ENCODE data around the gene IL26. TPM values are rescaled to one million over a fixed set of nuclear protein-coding genes. Genes with fewer than 3 reads are reported as not detected.

Gene IL26
- polyA plus RNA-seq, 1 donor (not counting 4 experiments of a cell fraction or from before 2014, with no cell fraction given): not detected

DNA sequence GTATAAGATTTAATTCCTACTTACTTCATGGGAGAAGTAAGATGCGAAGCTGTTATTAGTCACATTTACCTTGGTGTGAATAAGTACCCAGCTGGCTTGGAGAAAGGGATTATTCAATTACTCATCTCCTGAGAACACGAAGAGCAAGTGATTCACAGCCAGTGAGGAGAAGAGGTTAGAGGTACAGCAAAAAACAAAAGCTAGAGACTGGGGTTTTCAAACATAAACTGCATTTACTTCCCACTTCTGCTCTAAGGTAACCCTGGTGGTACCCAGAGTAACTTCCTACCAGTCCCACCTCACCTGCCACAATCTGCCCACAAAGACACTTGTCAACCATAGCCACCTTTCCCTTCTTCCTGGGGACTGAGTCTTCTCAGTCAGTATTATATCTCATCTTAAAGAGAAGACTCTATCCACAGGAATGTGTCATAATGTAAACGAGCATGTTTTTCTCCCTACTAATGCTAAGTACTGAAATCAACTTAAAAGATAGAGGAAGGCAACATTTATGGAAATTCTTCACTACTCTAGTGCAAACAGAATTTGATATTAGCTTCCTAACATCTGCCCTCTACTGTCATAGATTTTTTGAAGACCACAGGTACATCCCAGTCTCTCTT lies 33.8 kb upstream of the IL26 start:
- DNase-seq (ENCODE audit: low read depth, low spot score) (peak; percentile 60), FAIRE-seq (peak; percentile 95)
- Histone ChIP-seq H3K9me1 (ENCODE audit: control insufficient read depth, extremely low read depth, insufficient read depth, low read length) (no peaks in the 10 kb centered on the region), H3K36me3 (ENCODE audit: control insufficient read depth in 2 of 2, extremely low read depth in 1 of 2, insufficient read depth in 2 of 2, low read length in 2 of 2) (no peaks in the 10 kb centered on the region), H3K9ac (ENCODE audit: control insufficient read depth, extremely low read depth, insufficient read depth, low read length) (peak overlapping the region; percentile 78), H3K27me3 (ENCODE audit: control insufficient read depth, extremely low read depth, insufficient read depth, low read length) (no peaks in the 10 kb centered on the region), H3K4me2 (ENCODE audit: control insufficient read depth, extremely low read depth, insufficient read depth, low read depth, low read length) (peak overlapping the region; percentile 96), H4K20me1 (ENCODE audit: control insufficient read depth, extremely low read depth, insufficient read depth, low read length) (no peaks in the 10 kb centered on the region), H3K79me2 (ENCODE audit: control insufficient read depth, insufficient read depth, low read length) (no peaks in the 10 kb centered on the region), H3K27ac (ENCODE audit: control insufficient read depth, insufficient read depth, low read length) (peak overlapping the region; percentile 96), H2AFZ (ENCODE audit: control insufficient read depth, low read length) (peak overlapping the region; percentile 91), H3K9me3 (ENCODE audit: control insufficient read depth, low read depth, low read length) (no peaks in the 10 kb centered on the region), H3K4me3 (ENCODE audit: control insufficient read depth in 2 of 3, extremely low read depth in 1 of 3, insufficient read depth in 2 of 3, low read depth in 1 of 3, low read length in 3 of 3) (peak overlapping the region in 2 of 3 experiments; percentile 24 to 44), H3K4me1 (ENCODE audit: control insufficient read depth, extremely low read depth, insufficient read depth, low read length) (peaks cover 22% of the 10 kb centered on the region)
- TF ChIP-seq, protein P1, sequence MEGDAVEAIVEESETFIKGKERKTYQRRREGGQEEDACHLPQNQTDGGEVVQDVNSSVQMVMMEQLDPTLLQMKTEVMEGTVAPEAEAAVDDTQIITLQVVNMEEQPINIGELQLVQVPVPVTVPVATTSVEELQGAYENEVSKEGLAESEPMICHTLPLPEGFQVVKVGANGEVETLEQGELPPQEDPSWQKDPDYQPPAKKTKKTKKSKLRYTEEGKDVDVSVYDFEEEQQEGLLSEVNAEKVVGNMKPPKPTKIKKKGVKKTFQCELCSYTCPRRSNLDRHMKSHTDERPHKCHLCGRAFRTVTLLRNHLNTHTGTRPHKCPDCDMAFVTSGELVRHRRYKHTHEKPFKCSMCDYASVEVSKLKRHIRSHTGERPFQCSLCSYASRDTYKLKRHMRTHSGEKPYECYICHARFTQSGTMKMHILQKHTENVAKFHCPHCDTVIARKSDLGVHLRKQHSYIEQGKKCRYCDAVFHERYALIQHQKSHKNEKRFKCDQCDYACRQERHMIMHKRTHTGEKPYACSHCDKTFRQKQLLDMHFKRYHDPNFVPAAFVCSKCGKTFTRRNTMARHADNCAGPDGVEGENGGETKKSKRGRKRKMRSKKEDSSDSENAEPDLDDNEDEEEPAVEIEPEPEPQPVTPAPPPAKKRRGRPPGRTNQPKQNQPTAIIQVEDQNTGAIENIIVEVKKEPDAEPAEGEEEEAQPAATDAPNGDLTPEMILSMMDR (optimal IDR thresholded peaks at IDR 0.05 in 1 of 3, IDR thresholded peaks at IDR 0.05 in 1 of 3, conservative IDR thresholded peaks at IDR 0.05 in 1 of 3; ENCODE audit: extremely low read depth in 1 of 3, insufficient read depth in 2 of 3, low read length in 3 of 3): no peak
- no peak for TF ChIP-seq EZH2 (IDR thresholded peaks at IDR 0.05; ENCODE audit: low read length)
- dilution Hi-C loops (cut with MboI; ENCODE audit: extremely low pct_ligation_motif_present, low sequenced_read_pairs): no loop called here

DNA sequence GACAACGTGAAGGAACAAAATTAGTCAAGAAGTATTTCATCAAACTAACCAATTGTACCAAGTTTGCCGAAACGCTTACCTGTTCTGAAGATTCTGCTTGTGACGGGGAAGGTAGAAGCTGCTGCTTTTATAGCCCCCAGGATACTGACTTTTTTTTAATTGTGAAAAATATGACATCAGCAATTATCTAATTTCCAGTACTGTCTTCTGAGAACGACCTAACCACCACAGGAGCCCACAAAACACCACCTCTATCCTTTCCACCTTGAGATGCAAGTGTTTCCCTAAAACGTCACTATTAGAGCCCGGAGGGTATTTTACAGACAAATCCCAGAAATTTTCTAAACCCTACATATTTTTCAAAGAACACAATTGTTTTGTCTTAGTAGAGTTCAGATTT lies 27.9 kb upstream of the IL26 start, which contains the start of gene IL22:
Gene IL22, minus strand, starts transcription at position 101 of the 400 bp plus-strand sequence. CDS start 156 bp downstream, outside the sequence.
- dilution Hi-C loops (cut with MboI; ENCODE audit: extremely low pct_ligation_motif_present, low sequenced_read_pairs): no loop called here

More for the DNA sequence above, 27.9 kb upstream of the IL26 start, which contains the start of gene IL22:
- no peaks in the 10 kb centered on the region for H4K20me1 ChIP-seq (ENCODE audit: control insufficient read depth, extremely low read depth, insufficient read depth, low read length)
- no peaks in the 10 kb centered on the region for H3K36me3 ChIP-seq (ENCODE audit: control insufficient read depth in 2 of 2, extremely low read depth in 1 of 2, insufficient read depth in 2 of 2, low read length in 2 of 2)
- H3K4me1 ChIP-seq (ENCODE audit: control insufficient read depth, extremely low read depth, insufficient read depth, low read length): no peaks in the 10 kb centered on the region
- H3K4me2 ChIP-seq (ENCODE audit: control insufficient read depth, extremely low read depth, insufficient read depth, low read depth, low read length): no peak within 1 kb of the TSS
- H2AFZ ChIP-seq (ENCODE audit: control insufficient read depth, low read length): no peak within 1 kb of the TSS
- TF ChIP-seq EZH2 (IDR thresholded peaks at IDR 0.05; ENCODE audit: low read length): no peak
- TF ChIP-seq, protein P1 (optimal IDR thresholded peaks at IDR 0.05 in 1 of 3, IDR thresholded peaks at IDR 0.05 in 1 of 3, conservative IDR thresholded peaks at IDR 0.05 in 1 of 3; ENCODE audit: extremely low read depth in 1 of 3, insufficient read depth in 2 of 3, low read length in 3 of 3): no peak
- H3K27me3 ChIP-seq (ENCODE audit: control insufficient read depth, extremely low read depth, insufficient read depth, low read length): no peaks in the 10 kb centered on the region
- DNase-seq (ENCODE audit: low read depth, low spot score): no peak
- no peak within 1 kb of the TSS for H3K9ac ChIP-seq (ENCODE audit: control insufficient read depth, extremely low read depth, insufficient read depth, low read length)
- H3K4me3 ChIP-seq (ENCODE audit: control insufficient read depth in 2 of 3, extremely low read depth in 1 of 3, insufficient read depth in 2 of 3, low read depth in 1 of 3, low read length in 3 of 3): no peak within 1 kb of the TSS
- no peaks in the 10 kb centered on the region for H3K9me3 ChIP-seq (ENCODE audit: control insufficient read depth, low read depth, low read length)
- FAIRE-seq: no peak
- no peaks in the 10 kb centered on the region for H3K9me1 ChIP-seq (ENCODE audit: control insufficient read depth, extremely low read depth, insufficient read depth, low read length)
- H3K27ac ChIP-seq (ENCODE audit: control insufficient read depth, insufficient read depth, low read length): no peak within 1 kb of the TSS
- H3K79me2 ChIP-seq (ENCODE audit: control insufficient read depth, insufficient read depth, low read length): no peaks in the 10 kb centered on the region
